Germinal center (tissue), 1 donor: ENCODE measurements around the gene SEC14L5.
"Not testable (repeated sequence)": the region's sequence is repeated elsewhere in the genome, so short reads cannot be mapped to it uniquely, and the experiment has no call there.

Experiments
- DNase-seq: peaks from one replicate; pipeline ENCODE4 v3.0.0; 2012; ENCODE audit warnings: mixed read lengths, low spot score

Gene SEC14L5

GRCh38 chr16:5041600-5042133 lies 83.5 kb downstream of the SEC14L5 start:
- DNase-seq, result no peak

DNA sequence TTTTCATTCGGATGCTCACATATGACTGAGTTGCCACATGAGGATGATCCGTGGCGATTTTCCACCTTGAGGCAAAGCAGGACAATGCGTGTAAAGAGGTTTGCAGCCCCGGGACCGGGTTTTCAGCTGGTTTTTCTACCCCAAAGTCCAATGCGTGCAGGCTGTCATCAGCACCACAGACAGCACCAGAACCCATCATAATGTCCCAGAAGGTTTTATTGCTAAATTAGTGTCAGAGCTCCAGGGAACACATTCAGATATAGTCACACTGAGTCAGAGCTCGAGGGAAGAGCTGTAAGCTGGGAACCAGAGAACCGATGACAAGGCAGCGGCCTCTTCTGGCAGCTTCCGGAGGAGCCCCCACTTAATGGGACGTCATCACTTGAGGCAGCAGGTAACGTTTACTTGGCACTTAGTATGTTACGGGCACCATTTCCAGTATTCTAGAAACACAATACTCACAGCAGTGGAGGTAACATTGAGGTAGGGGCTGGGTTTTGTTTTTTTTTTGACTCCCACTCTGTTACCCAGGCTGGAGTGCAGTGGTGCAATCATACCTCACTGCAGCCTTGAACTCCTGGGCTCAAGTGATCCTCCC lies 84.5 kb downstream of the SEC14L5 start:
- no peak for DNase-seq

DNA sequence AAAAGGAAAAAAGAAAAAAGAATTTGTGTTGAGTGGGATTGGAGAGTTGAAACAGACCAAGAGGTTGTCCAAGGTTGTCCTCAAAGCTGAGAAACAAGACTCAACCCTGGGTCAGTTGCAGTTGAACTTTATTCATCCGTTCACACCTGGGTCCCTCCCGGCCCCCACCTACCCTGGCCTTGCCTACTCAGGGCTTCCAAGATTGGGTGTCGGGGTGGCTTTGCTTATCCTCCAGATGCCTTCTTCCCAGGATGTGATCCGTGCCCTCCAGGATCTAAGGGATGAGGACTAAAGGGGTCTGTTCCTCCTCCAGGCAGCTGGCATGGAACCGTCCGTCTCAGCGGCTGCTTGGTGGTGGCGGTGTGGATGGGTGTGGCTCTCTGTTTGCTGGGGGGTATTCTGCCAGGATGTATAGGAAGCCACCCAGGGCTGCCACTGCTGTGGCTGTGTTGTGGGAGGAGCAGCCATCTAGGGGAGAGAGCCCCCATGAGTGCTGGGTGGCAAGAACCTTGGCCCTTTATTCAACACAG lies 85.9 kb downstream of the SEC14L5 start:
- no peak for DNase-seq

GRCh38 chr16:5044581-5044980 lies 86.5 kb downstream of the SEC14L5 start:
- DNase-seq, result not testable (repeated sequence)

GRCh38 chr16:5045499-5046115 lies 87.5 kb downstream of the SEC14L5 start:
- DNase-seq, result no peak

DNA sequence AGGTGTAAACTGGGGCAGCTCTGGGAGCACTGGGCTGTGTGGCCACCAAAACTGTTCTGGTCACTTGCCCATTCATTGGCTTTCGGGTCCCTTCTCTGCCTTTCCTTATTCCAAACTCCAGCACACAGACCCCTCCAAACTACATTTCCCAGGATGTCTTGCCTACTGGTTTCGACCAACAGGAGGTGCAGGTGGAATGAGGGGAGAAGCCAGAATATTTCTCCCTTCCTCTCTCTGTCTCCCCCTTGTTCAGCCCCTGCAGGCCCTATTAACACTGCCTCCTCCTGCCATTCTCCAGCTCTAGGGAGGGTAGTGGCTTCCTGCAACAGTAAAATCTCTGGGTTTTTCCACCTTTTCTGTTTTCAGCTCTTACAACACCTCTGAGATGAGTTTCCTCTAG lies 88.8 kb downstream of the SEC14L5 start:
- no peak for DNase-seq

DNA sequence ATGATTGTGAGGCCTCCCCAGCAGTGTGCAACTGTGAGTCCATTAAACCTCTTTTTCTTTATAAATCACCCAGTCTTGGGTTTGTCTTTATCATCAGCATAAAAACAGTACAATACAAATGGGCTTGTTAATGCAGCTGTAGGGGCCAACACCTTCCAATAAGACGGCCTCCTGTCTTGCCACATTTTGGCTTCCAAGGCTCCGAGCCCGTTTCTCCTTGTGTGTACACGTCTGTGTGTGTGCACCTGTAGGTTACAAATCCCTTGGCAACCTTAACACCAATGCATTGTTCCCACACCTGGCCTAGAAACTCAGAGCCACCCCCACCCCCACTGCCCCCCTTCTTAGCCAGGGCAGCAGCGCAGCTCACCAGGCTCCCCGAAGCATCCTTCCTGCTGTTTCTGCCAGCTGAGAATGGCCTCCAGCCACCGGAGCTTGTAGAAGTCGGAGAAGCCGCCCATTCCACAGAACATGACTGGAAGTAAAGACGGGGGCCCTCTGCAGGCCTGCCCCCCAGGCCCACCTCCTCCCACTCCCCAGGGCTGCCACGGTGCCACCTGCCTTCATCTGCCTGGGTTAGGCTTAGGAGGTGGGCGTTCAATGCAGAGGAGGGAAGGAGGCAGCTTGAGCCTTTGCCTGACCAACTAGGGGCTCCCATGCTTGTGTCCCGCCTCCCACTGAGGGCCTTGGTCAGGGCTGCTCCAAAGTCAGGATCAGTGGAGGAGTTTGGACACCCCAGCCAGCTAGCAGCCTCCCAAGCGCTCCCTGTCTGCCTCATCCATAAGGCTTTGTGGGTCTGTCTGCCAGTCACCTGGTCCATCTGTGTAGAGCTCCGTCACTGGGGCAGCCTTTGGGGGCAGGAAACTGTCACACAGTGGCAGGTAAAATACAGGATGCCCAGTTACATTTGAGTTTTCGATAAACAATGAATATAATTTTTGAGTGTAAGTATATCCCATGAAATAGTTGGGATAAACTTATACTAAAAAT lies 97.0 kb downstream of the SEC14L5 start:
- DNase-seq, result no peak

GRCh38 chr16:5056352-5056751 lies 98.2 kb downstream of the SEC14L5 start:
- DNase-seq, result peak; percentile 67

DNA sequence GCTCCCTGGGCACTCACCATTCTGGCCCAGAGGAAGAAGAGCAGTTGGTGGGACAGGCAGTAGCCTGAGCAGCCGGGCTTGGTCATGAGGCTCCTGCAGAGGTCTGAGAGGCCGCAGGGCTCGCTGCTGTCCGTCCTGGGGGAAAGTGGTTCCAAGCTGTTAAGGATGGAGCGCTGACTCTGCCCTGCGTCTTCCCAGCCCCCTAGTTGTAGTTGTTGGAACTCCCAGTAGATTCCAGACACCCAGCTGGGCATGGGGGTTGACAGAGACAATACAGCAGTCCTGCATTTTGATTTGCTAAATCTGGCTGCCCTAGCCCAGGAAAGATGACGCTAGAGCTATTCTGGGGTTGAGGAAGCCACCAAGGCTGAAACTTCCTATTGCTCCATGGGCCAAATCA lies 100.3 kb downstream of the SEC14L5 start:
- no peak for DNase-seq

GRCh38 chr16:5059386-5060072 lies 101.4 kb downstream of the SEC14L5 start:
- DNase-seq, result no peak

- no peak for DNase-seq
Observed at GRCh38 chr16:5060073-5060641, 102.0 kb downstream of the SEC14L5 start.

- no peak for DNase-seq
Observed at GRCh38 chr16:5062051-5062450, 103.9 kb downstream of the SEC14L5 start.

GRCh38 chr16:5062790-5063765 lies 104.9 kb downstream of the SEC14L5 start:
- no peak for DNase-seq

DNA sequence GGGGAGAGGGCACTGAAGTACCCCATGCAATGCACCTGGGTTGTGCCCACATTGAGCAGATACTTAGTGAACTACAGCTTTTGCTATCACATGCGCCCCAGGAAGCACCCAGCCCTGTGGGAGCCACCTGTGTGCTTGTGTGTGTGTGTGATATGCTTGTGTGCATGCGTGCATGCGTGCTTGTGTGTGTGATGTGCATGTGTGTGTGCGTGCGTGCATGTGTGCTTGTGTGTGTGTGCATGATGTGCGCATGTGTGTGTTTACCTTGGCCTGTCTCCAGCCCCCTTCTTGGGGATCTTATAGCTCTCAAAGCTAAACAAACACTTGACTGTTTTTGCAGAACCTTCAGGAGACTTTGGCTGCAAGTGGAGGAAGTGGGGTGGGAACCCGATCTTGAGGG lies 106.8 kb downstream of the SEC14L5 start:
- DNase-seq, result no peak

- DNase-seq, result no peak
Observed at GRCh38 chr16:5065326-5065725, 107.2 kb downstream of the SEC14L5 start.

- no peak for DNase-seq
Observed at GRCh38 chr16:5065813-5066212, 107.7 kb downstream of the SEC14L5 start, which contains the start of gene C16orf89. C16orf89 (minus strand) TSS chr16:5065956; CDS start chr16:5065908, 48 bp downstream.

GRCh38 chr16:5066511-5066910 lies 108.4 kb downstream of the SEC14L5 start:
- no peak for DNase-seq
